Effector memory CD4-positive, alpha-beta T cell (primary cell): ENCODE results near the gene ULK4.

ENCODE experiments used
- DNase-seq, 3 donors: peaks; one replicate each; pipeline ENCODE4 v3.0.0-alpha.2; 2020
- H3K27ac ChIP-seq: 2 replicates; pipeline ENCODE4 v1.7.0; 2013; ENCODE audit warnings: mild to moderate bottlenecking, low read length, moderate library complexity; ENCODE audit not compliant: insufficient read depth, poor library complexity, severe bottlenecking
- H3K27me3 ChIP-seq: replicated peaks from 2 replicates; pipeline ENCODE4 v1.7.0; 2013; ENCODE audit warnings: mild to moderate bottlenecking, low read length; ENCODE audit not compliant: insufficient read depth, control insufficient read depth, poor library complexity, severe bottlenecking
- H3K36me3 ChIP-seq: 2 replicates; pipeline ENCODE4 v1.7.0; 2013; ENCODE audit warnings: mild to moderate bottlenecking, low read length, moderate library complexity; ENCODE audit not compliant: control insufficient read depth, insufficient read depth
- H3K4me1 ChIP-seq: 2 replicates; pipeline ENCODE4 v1.7.0; 2013; ENCODE audit warnings: low read length, mild to moderate bottlenecking; ENCODE audit not compliant: control insufficient read depth, insufficient read depth, poor library complexity, severe bottlenecking
- H3K4me3 ChIP-seq: 2 replicates; pipeline ENCODE4 v1.7.0; 2013; ENCODE audit warnings: low read length, low read depth, mild to moderate bottlenecking; ENCODE audit not compliant: insufficient read depth, poor library complexity, severe bottlenecking
- H3K9me3 ChIP-seq: 2 replicates; pipeline ENCODE4 v1.7.0; 2013; ENCODE audit warnings: mild to moderate bottlenecking, low read length, moderate library complexity; ENCODE audit not compliant: control insufficient read depth

The ULK4 gene

GRCh38 chr3:41602121-41602520, 359.8 kb downstream of the ULK4 start:
- H3K4me3 ChIP-seq, result no peak overlapping the region
- H3K9me3 ChIP-seq, result no peaks in the 10 kb centered on the region
- no peak overlapping the region for H3K27ac ChIP-seq
- no peak for DNase-seq
- H3K27me3 ChIP-seq, result no peaks in the 10 kb centered on the region
- no peaks in the 10 kb centered on the region for H3K36me3 ChIP-seq
- H3K4me1 ChIP-seq, result no peaks in the 10 kb centered on the region

GRCh38 chr3:41601404-41601987, 360.4 kb downstream of the ULK4 start:
- no peak for DNase-seq
- Histone ChIP-seq H3K36me3 (no peaks in the 10 kb centered on the region), H3K4me3 (no peak overlapping the region), H3K27me3 (no peaks in the 10 kb centered on the region), H3K9me3 (no peaks in the 10 kb centered on the region), H3K27ac (no peak overlapping the region), H3K4me1 (no peaks in the 10 kb centered on the region)

GRCh38 chr3:41600616-41601015, 361.3 kb downstream of the ULK4 start:
- Histone ChIP-seq H3K27me3 (no peaks in the 10 kb centered on the region), H3K27ac (no peak overlapping the region), H3K36me3 (no peaks in the 10 kb centered on the region), H3K9me3 (no peaks in the 10 kb centered on the region), H3K4me3 (no peak overlapping the region), H3K4me1 (no peaks in the 10 kb centered on the region)
- no peak for DNase-seq

- no peak overlapping the region for H3K4me3 ChIP-seq
Observed at GRCh38 chr3:41599127-41599484, 362.8 kb downstream of the ULK4 start.

GRCh38 chr3:41598402-41599126, 363.3 kb downstream of the ULK4 start:
- Histone ChIP-seq H3K4me3 (no peak overlapping the region), H3K4me1 (no peaks in the 10 kb centered on the region), H3K27me3 (no peaks in the 10 kb centered on the region), H3K27ac (no peak overlapping the region), H3K9me3 (no peaks in the 10 kb centered on the region), H3K36me3 (no peaks in the 10 kb centered on the region)
- DNase-seq, result no peak

More at GRCh38 chr3:41599127-41599484, 362.8 kb downstream of the ULK4 start:
- no peak for DNase-seq
- Histone ChIP-seq H3K27ac (no peak overlapping the region), H3K27me3 (no peaks in the 10 kb centered on the region), H3K9me3 (no peaks in the 10 kb centered on the region), H3K36me3 (no peaks in the 10 kb centered on the region), H3K4me1 (no peaks in the 10 kb centered on the region)

GRCh38 chr3:41593774-41594173, 368.1 kb downstream of the ULK4 start:
- Histone ChIP-seq H3K27me3 (no peaks in the 10 kb centered on the region), H3K27ac (no peak overlapping the region), H3K9me3 (no peaks in the 10 kb centered on the region), H3K4me3 (no peak overlapping the region), H3K36me3 (no peaks in the 10 kb centered on the region), H3K4me1 (no peaks in the 10 kb centered on the region)
- DNase-seq, result no peak

- no peak for DNase-seq
- no peaks in the 10 kb centered on the region for H3K9me3 ChIP-seq
- no peaks in the 10 kb centered on the region for H3K27me3 ChIP-seq
- no peaks in the 10 kb centered on the region for H3K36me3 ChIP-seq
- no peaks in the 10 kb centered on the region for H3K4me1 ChIP-seq
- H3K4me3 ChIP-seq, result no peak overlapping the region
- H3K27ac ChIP-seq, result no peak overlapping the region
Observed at GRCh38 chr3:41592753-41593510, 369.0 kb downstream of the ULK4 start.

GRCh38 chr3:41583014-41583413, 378.9 kb downstream of the ULK4 start:
- H3K4me3 ChIP-seq, result no peak overlapping the region
- no peaks in the 10 kb centered on the region for H3K36me3 ChIP-seq
- H3K4me1 ChIP-seq, result no peaks in the 10 kb centered on the region
- no peak for DNase-seq
- no peaks in the 10 kb centered on the region for H3K27me3 ChIP-seq
- H3K27ac ChIP-seq, result no peak overlapping the region
- no peaks in the 10 kb centered on the region for H3K9me3 ChIP-seq

- no peaks in the 10 kb centered on the region for H3K36me3 ChIP-seq
- no peaks in the 10 kb centered on the region for H3K9me3 ChIP-seq
- no peak for DNase-seq
- H3K27me3 ChIP-seq, result no peaks in the 10 kb centered on the region
- no peak overlapping the region for H3K4me3 ChIP-seq
- H3K4me1 ChIP-seq, result no peaks in the 10 kb centered on the region
- no peak overlapping the region for H3K27ac ChIP-seq
Observed at GRCh38 chr3:41581700-41582099, 380.2 kb downstream of the ULK4 start.
